Measurements from ENCODE around the gene NXNL2. TPM values are rescaled to one million over a fixed set of nuclear protein-coding genes. Genes with fewer than 3 reads are reported as not detected.

NXNL2 gene
- total and polyA plus RNA-seq, 10 of the 15 experiments (the other 5 are each of a cell fraction or from before 2014, with no cell fraction given) = not detected

DNA sequence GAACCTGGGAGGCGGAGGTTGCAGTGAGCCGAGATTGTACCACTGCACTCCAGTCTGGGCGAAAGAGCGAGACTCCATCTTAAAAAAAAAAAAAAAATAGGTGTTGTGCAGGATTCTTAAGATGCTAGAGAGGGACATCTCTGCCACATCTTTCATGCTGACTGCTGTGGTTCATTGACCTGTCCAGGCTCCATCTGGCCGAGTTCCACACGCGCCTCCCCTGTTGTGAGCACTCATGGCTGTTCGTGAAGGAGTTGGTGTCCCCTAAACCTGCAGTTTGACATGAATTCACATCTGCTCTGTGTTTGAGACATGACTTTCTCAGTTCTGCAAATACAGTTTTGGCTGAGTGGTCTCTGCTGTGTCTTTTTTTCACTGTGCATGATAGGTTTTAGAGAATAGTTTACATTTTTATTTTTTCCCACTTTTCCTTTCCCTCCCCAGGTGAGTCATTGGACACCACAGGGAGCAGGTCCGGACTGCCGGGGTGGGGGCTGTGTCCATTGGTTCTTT is 5.3 kb downstream of the NXNL2 start:
- RAD21 ChIA-PET (ENCODE audit: unreplicated experiment) = no interaction called here
- no peaks in the 10 kb centered on the region for H3K36me3 ChIP-seq (ENCODE audit: control insufficient read depth in 2 of 2, insufficient read depth in 2 of 2, low read length in 1 of 2)
- SMC1A ChIA-PET (ENCODE audit: uncharacterized antibody, unreplicated experiment) = no interaction called here
- CTCF ChIA-PET = no interaction called here
- TF ChIP-seq SMAD5 (IDR thresholded peaks at IDR 0.05; ENCODE audit: low read depth) (no peak), MEF2B (IDR thresholded peaks at IDR 0.05; ENCODE audit: partially characterized antibody, poor library complexity, severe bottlenecking) (no peak), GABPA (IDR thresholded peaks at IDR 0.05; ENCODE audit: low read depth) (no peak), KLF5 (IDR thresholded peaks at IDR 0.05; ENCODE audit: partially characterized antibody) (no peak), PML (IDR thresholded peaks at IDR 0.05; ENCODE audit: low read length) (no peak), SPI1 (IDR thresholded peaks at IDR 0.05; ENCODE audit: borderline replicate concordance, insufficient read depth, low read depth, low read length) (peak; percentile 75), BCL11A (IDR thresholded peaks at IDR 0.05; ENCODE audit: low read depth, low read length) (no peak)
- TF ChIP-seq, protein P1, sequence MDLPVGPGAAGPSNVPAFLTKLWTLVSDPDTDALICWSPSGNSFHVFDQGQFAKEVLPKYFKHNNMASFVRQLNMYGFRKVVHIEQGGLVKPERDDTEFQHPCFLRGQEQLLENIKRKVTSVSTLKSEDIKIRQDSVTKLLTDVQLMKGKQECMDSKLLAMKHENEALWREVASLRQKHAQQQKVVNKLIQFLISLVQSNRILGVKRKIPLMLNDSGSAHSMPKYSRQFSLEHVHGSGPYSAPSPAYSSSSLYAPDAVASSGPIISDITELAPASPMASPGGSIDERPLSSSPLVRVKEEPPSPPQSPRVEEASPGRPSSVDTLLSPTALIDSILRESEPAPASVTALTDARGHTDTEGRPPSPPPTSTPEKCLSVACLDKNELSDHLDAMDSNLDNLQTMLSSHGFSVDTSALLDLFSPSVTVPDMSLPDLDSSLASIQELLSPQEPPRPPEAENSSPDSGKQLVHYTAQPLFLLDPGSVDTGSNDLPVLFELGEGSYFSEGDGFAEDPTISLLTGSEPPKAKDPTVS (IDR thresholded peaks at IDR 0.05; ENCODE audit: low read depth, low read length) = no peak
- TF ChIP-seq, protein P2, sequence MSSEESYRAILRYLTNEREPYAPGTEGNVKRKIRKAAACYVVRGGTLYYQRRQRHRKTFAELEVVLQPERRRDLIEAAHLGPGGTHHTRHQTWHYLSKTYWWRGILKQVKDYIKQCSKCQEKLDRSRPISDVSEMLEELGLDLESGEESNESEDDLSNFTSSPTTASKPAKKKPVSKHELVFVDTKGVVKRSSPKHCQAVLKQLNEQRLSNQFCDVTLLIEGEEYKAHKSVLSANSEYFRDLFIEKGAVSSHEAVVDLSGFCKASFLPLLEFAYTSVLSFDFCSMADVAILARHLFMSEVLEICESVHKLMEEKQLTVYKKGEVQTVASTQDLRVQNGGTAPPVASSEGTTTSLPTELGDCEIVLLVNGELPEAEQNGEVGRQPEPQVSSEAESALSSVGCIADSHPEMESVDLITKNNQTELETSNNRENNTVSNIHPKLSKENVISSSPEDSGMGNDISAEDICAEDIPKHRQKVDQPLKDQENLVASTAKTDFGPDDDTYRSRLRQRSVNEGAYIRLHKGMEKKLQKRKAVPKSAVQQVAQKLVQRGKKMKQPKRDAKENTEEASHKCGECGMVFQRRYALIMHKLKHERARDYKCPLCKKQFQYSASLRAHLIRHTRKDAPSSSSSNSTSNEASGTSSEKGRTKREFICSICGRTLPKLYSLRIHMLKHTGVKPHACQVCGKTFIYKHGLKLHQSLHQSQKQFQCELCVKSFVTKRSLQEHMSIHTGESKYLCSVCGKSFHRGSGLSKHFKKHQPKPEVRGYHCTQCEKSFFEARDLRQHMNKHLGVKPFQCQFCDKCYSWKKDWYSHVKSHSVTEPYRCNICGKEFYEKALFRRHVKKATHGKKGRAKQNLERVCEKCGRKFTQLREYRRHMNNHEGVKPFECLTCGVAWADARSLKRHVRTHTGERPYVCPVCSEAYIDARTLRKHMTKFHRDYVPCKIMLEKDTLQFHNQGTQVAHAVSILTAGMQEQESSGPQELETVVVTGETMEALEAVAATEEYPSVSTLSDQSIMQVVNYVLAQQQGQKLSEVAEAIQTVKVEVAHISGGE (CRISPR knock-in tag; IDR thresholded peaks at IDR 0.05) = no peak
- no TSS peak for BruUV-seq (replicated peaks)
- in situ Hi-C loops (cut with MboI) = no loop called here
- H3K4me2 ChIP-seq (ENCODE audit: control insufficient read depth, insufficient read depth) = no peak overlapping the region
- ATAC-seq = no peak
- H3K4me3 ChIP-seq = no peak overlapping the region
- H3K27ac ChIP-seq (ENCODE audit: control insufficient read depth, insufficient read depth) = no peak overlapping the region
- no peak for FAIRE-seq
- no peak overlapping the region for H3K9ac ChIP-seq (ENCODE audit: control insufficient read depth, insufficient read depth, low read length)
- H3K27me3 ChIP-seq (replicated peaks in 1 of 2; ENCODE audit: control insufficient read depth in 2 of 2, insufficient read depth in 2 of 2, low read length in 1 of 2) = peaks cover 0 to 2% of the 10 kb centered on the region in 2 experiments; a peak in 3 of 4 replicates
- H4K20me1 ChIP-seq (ENCODE audit: control insufficient read depth, insufficient read depth) = no peaks in the 10 kb centered on the region
- intact Hi-C loops (cut with micrococcal nuclease; ENCODE audit: unreplicated experiment) = no loop called here
- no peak overlapping the region for H2AFZ ChIP-seq (ENCODE audit: control insufficient read depth, low read depth, low read length)
- H3K4me1 ChIP-seq (ENCODE audit: control insufficient read depth, insufficient read depth, low read length) = no peaks in the 10 kb centered on the region
- H3K79me2 ChIP-seq (ENCODE audit: control insufficient read depth, insufficient read depth, low read length) = no peaks in the 10 kb centered on the region
- no peak for DNase-seq (ENCODE audit: low read depth, low spot score)
- 20% methylated on average over 8 of the region's 10 CpGs for WGBS (ENCODE audit: insufficient coverage, insufficient replicate concordance, low lambda C conversion rate, missing lambda C conversion rate)
- POLR2A ChIA-PET = no interaction called here
- no peaks in the 10 kb centered on the region for H3K9me3 ChIP-seq (replicated peaks; ENCODE audit: control insufficient read depth, insufficient read depth, low read length)
